WTC11 (cell line): Measurements from ENCODE around the gene CCDC137. TPM values are rescaled to one million over a fixed set of nuclear protein-coding genes. Genes with fewer than 3 reads are reported as not detected.

Experiments used
- ATAC-seq: fragments of 200-7000 bp; cut with Tn5 transposase; 2 replicates; pipeline ENCODE4 v1.10.0; 2021; ENCODE audit warnings: mild to moderate bottlenecking, moderate library complexity
- CTCF ChIA-PET: fragments of 300-600 bp; sonication (Branson Sonifier 250); formaldehyde crosslinking; loops from one replicate; lab custom pipeline; 2021; ENCODE audit warnings: antibody characterized with exemption; lab: Charles Lee
- POLR2A ChIA-PET: fragments of 350-600 bp; sonication (Branson Sonifier 250); formaldehyde crosslinking; loops from one replicate; lab custom pipeline; 2021; ENCODE audit warnings: antibody characterized with exemption; lab: Charles Lee
- DNase-seq: peaks from one replicate; pipeline ENCODE4 v3.0.0; 2021; ENCODE audit warnings: low spot score
- H3K27ac Mint-ChIP-seq: 2 replicates; pipeline ENCODE4 v1.8.0; 2021; ENCODE audit warnings: mixed read lengths
- H3K27me3 Mint-ChIP-seq: 2 replicates; pipeline ENCODE4 v1.8.0; 2021; ENCODE audit warnings: low read depth, mild to moderate bottlenecking, moderate library complexity, mixed read lengths
- H3K36me3 Mint-ChIP-seq: 2 replicates; pipeline ENCODE4 v1.8.0; 2021; ENCODE audit warnings: mixed read lengths
- H3K4me1 Mint-ChIP-seq: 2 replicates; pipeline ENCODE4 v1.8.0; 2022; ENCODE audit warnings: mixed read lengths
- H3K4me3 Mint-ChIP-seq: 2 replicates; pipeline ENCODE4 v1.8.0; 2021; ENCODE audit warnings: mild to moderate bottlenecking, moderate library complexity, mixed read lengths
- H3K9me3 Mint-ChIP-seq: 2 replicates; pipeline ENCODE4 v1.8.0; 2021; ENCODE audit warnings: mixed read lengths
- CDX4 ChIP-seq: fragments of 250-450 bp; sonication (Bioruptor Pico); IDR thresholded peaks from 2 replicates; pipeline ENCODE4 v1.9.0; 2021; ENCODE audit warnings: moderate library complexity, mild to moderate bottlenecking, inconsistent platforms, borderline replicate concordance
- EMX1 ChIP-seq: fragments of 250-450 bp; sonication (Bioruptor Pico); IDR thresholded peaks from 2 replicates; pipeline ENCODE4 v1.8.0; 2021; ENCODE audit warnings: mild to moderate bottlenecking
- GABPB1 ChIP-seq: sonication (generic); formaldehyde crosslinking; IDR thresholded peaks from 2 replicates; pipeline ENCODE4 v1.8.1; 2023; ENCODE audit warnings: mild to moderate bottlenecking, missing genetic modification reagents
- GRHL2 ChIP-seq: fragments of 250-450 bp; sonication (Bioruptor Pico); IDR thresholded peaks from 2 replicates; pipeline ENCODE4 v1.8.0; 2022; ENCODE audit warnings: mild to moderate bottlenecking, moderate library complexity; ENCODE audit not compliant: insufficient replicate concordance, severe bottlenecking
- GTF2I ChIP-seq: fragments of 250-450 bp; sonication (Bioruptor Pico); conservative IDR thresholded peaks from 2 replicates; pipeline ENCODE4 v1.4.0; 2021; ENCODE audit warnings: mild to moderate bottlenecking
- JUN ChIP-seq: sonication (generic); formaldehyde crosslinking; IDR thresholded peaks from 2 replicates; pipeline ENCODE4 v1.8.0; 2023; ENCODE audit warnings: mild to moderate bottlenecking, missing genetic modification reagents
- KAT7 ChIP-seq: sonication (generic); formaldehyde crosslinking; IDR thresholded peaks from 2 replicates; pipeline ENCODE4 v1.8.1; 2023; ENCODE audit warnings: missing genetic modification reagents, mild to moderate bottlenecking, borderline replicate concordance
- NR2C2 ChIP-seq: sonication (generic); formaldehyde crosslinking; IDR thresholded peaks from 2 replicates; pipeline ENCODE4 v1.8.0; 2022; ENCODE audit warnings: mild to moderate bottlenecking, missing genetic modification reagents
- RELA ChIP-seq: sonication (generic); formaldehyde crosslinking; IDR thresholded peaks from 2 replicates; pipeline ENCODE4 v1.8.1; 2022; ENCODE audit warnings: missing genetic modification reagents, mild to moderate bottlenecking, borderline replicate concordance
- SMAD4 ChIP-seq: sonication (generic); formaldehyde crosslinking; IDR thresholded peaks from 2 replicates; pipeline ENCODE4 v1.8.0; 2022; ENCODE audit warnings: mild to moderate bottlenecking, missing genetic modification reagents
- SOX15 ChIP-seq: fragments of 250-450 bp; sonication (Bioruptor Pico); IDR thresholded peaks from 2 replicates; pipeline ENCODE4 v1.9.0; 2021; ENCODE audit warnings: mild to moderate bottlenecking
- ZBTB21 ChIP-seq: sonication (generic); formaldehyde crosslinking; IDR thresholded peaks from 2 replicates; pipeline ENCODE4 v1.8.1; 2023; ENCODE audit warnings: mild to moderate bottlenecking, missing genetic modification reagents, borderline replicate concordance
- ZNF532 ChIP-seq: fragments of 250-450 bp; sonication (Bioruptor Pico); IDR thresholded peaks from 2 replicates; pipeline ENCODE4 v1.9.0; 2021; ENCODE audit warnings: mild to moderate bottlenecking, borderline replicate concordance
- total RNA-seq: library from RNA; stranded (reverse); gene quantifications from 3 replicates; pipeline ENCODE4 v1.2.3, GENCODE V29; 2021
- TF ChIP-seq, protein P1 (sequence below): sonication (generic); formaldehyde crosslinking; IDR thresholded peaks from 2 replicates; pipeline ENCODE4 v1.8.1; 2023; ENCODE audit warnings: mild to moderate bottlenecking, missing genetic modification reagents, borderline replicate concordance
- TF ChIP-seq, protein P2 (sequence below): fragments of 200-600 bp; IDR thresholded peaks from 2 replicates; pipeline ENCODE4 v1.8.0; 2022; ENCODE audit warnings: antibody characterized with exemption

The CCDC137 gene
- total RNA-seq, 1 experiment from 2014 or later: 36.8 TPM

- no peak for ATAC-seq
- peaks cover 38% of the 10 kb centered on the region for H3K36me3 Mint-ChIP-seq
- H3K4me1 Mint-ChIP-seq: peaks cover 18% of the 10 kb centered on the region
- TF ChIP-seq, protein P1, sequence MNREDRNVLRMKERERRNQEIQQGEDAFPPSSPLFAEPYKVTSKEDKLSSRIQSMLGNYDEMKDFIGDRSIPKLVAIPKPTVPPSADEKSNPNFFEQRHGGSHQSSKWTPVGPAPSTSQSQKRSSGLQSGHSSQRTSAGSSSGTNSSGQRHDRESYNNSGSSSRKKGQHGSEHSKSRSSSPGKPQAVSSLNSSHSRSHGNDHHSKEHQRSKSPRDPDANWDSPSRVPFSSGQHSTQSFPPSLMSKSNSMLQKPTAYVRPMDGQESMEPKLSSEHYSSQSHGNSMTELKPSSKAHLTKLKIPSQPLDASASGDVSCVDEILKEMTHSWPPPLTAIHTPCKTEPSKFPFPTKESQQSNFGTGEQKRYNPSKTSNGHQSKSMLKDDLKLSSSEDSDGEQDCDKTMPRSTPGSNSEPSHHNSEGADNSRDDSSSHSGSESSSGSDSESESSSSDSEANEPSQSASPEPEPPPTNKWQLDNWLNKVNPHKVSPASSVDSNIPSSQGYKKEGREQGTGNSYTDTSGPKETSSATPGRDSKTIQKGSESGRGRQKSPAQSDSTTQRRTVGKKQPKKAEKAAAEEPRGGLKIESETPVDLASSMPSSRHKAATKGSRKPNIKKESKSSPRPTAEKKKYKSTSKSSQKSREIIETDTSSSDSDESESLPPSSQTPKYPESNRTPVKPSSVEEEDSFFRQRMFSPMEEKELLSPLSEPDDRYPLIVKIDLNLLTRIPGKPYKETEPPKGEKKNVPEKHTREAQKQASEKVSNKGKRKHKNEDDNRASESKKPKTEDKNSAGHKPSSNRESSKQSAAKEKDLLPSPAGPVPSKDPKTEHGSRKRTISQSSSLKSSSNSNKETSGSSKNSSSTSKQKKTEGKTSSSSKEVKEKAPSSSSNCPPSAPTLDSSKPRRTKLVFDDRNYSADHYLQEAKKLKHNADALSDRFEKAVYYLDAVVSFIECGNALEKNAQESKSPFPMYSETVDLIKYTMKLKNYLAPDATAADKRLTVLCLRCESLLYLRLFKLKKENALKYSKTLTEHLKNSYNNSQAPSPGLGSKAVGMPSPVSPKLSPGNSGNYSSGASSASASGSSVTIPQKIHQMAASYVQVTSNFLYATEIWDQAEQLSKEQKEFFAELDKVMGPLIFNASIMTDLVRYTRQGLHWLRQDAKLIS: no peak
- TF ChIP-seq GABPB1 (CRISPR knock-in tag): 0 out of 2 replicates have a peak, but pooled peaks have one; percentile 10
- TF ChIP-seq, all 79 proteins: peak for 1
- H3K27ac Mint-ChIP-seq: peak overlapping the region; percentile 82; the same call in 1 of the 2 replicates
- ChIA-PET CTCF (interaction anchor here (1.0 to 2.2 kb wide), 6 partner anchors 10 to 316 kb away, joined by 3 to 13 read pairs (median 7); partner anchors contain the start of genes ARL16 and HGS), POLR2A (interaction anchor here (0.7 to 2.3 kb wide), 7 partner anchors 7 to 163 kb away, joined by 3 to 11 read pairs (median 4); partner anchors contain the start of genes ARL16, HGS and SLC25A10)
- H3K9me3 Mint-ChIP-seq: no peaks in the 10 kb centered on the region
- H3K4me3 Mint-ChIP-seq: peak overlapping the region; percentile 75
- DNase-seq: no peak
- no peaks in the 10 kb centered on the region for H3K27me3 Mint-ChIP-seq
These were observed 37.5 kb downstream of the CCDC137 start for GRCh38 chr17:81703747-81704654.

- Mint-ChIP-seq H3K27me3 (no peaks in the 10 kb centered on the region), H3K27ac (peak overlapping the region; percentile 91), H3K4me3 (peak overlapping the region; percentile 45; the same call in 1 of the 2 replicates), H3K36me3 (peaks cover 35% of the 10 kb centered on the region), H3K4me1 (peaks cover 28% of the 10 kb centered on the region), H3K9me3 (no peaks in the 10 kb centered on the region)
- ChIA-PET CTCF (interaction anchor here (1.5 kb wide), 1 partner anchor 30 kb away, joined by 4 read pairs; no protein-coding TSS in a partner anchor), POLR2A (no interaction called here)
- no peak for DNase-seq
- TF ChIP-seq CDX4 (no peak), KAT7 (CRISPR knock-in tag) (no peak), EMX1 (no peak), GTF2I (CRISPR knock-in tag) (no peak), GRHL2 (no peak), RELA (CRISPR knock-in tag) (no peak), JUN (no peak), NR2C2 (CRISPR knock-in tag) (no peak), SOX15 (CRISPR knock-in tag) (no peak), ZBTB21 (no peak), ZNF532 (no peak), SMAD4 (CRISPR knock-in tag) (no peak)
- TF ChIP-seq, protein P2, sequence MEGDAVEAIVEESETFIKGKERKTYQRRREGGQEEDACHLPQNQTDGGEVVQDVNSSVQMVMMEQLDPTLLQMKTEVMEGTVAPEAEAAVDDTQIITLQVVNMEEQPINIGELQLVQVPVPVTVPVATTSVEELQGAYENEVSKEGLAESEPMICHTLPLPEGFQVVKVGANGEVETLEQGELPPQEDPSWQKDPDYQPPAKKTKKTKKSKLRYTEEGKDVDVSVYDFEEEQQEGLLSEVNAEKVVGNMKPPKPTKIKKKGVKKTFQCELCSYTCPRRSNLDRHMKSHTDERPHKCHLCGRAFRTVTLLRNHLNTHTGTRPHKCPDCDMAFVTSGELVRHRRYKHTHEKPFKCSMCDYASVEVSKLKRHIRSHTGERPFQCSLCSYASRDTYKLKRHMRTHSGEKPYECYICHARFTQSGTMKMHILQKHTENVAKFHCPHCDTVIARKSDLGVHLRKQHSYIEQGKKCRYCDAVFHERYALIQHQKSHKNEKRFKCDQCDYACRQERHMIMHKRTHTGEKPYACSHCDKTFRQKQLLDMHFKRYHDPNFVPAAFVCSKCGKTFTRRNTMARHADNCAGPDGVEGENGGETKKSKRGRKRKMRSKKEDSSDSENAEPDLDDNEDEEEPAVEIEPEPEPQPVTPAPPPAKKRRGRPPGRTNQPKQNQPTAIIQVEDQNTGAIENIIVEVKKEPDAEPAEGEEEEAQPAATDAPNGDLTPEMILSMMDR: no peak
- no peak for ATAC-seq
These were observed 39.1 kb downstream of the CCDC137 start for GRCh38 chr17:81705518-81706231.
